Stimulated activated CD8-positive, alpha-beta memory T cell treated with anti-CD3 and anti-CD28 coated beads, Interleukin-12 subunit alpha, Interleukin-12 subunit beta, amount 100 ng/mL, for 1 hour (primary cell): ENCODE results near the gene FXYD4.
"Not testable (repeated sequence)": the region's sequence is repeated elsewhere in the genome, so short reads cannot be mapped to it uniquely, and the experiment has no call there.

Experiments used
- DNase-seq: peaks from one replicate; pipeline ENCODE4 v3.0.0-alpha.2; 2020; ENCODE audit warnings: low read depth

Gene FXYD4

DNA sequence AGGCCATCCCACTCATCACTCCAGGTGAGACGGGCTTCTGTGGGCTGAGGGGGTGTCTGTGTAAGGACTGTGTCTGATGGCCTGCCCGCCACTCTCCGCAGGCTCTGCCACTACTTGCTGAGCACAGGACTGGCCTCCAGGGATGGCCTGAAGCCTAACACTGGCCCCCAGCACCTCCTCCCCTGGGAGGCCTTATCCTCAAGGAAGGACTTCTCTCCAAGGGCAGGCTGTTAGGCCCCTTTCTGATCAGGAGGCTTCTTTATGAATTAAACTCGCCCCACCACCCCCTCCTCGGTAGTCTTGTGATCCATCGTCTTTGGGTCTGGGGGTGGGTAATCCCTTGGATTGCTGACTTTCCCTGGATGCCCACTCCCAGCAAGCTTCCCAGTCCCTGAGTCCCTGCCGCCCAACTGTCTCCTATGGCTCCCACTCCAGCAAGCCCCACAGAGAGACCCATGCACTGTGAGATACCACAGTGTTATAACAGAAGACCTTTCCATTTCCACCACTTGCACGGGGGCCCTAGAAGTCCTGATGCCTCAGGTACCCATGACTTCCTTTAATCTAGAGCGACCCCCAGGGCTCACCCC lies 4.7 kb downstream of the FXYD4 start:
- no peak for DNase-seq

- DNase-seq: no peak
Measured at GRCh38 chr10:43376828-43377423, 5.5 kb downstream of the FXYD4 start.

DNA sequence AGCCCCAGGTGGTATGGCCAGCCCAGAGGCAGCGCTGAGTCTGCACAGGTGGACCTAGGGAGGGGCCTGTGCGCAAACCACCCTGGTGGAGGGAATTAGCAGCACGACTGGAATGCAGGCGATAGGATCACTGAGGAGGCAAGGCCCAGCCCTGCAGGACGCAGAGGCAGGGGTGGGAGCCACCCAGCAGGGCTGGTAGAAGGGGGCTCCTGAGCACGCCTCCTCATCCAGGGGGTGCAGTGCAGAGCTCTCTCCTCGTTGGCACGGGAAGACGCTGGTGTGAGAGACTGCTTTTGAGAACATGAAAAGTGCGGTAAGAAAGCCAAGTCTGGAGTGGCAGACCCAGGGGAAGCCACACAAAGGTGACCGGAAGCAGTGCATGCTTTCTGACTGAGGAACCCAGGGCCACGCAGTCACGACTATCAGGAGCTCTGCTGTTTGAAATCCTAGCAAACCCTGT lies 6.0 kb downstream of the FXYD4 start:
- no peak for DNase-seq

GRCh38 chr10:43380610-43381222 lies 9.3 kb downstream of the FXYD4 start:
- DNase-seq: no peak

- no peak for DNase-seq
Measured at GRCh38 chr10:43383204-43383971, 12.0 kb downstream of the FXYD4 start.

DNA sequence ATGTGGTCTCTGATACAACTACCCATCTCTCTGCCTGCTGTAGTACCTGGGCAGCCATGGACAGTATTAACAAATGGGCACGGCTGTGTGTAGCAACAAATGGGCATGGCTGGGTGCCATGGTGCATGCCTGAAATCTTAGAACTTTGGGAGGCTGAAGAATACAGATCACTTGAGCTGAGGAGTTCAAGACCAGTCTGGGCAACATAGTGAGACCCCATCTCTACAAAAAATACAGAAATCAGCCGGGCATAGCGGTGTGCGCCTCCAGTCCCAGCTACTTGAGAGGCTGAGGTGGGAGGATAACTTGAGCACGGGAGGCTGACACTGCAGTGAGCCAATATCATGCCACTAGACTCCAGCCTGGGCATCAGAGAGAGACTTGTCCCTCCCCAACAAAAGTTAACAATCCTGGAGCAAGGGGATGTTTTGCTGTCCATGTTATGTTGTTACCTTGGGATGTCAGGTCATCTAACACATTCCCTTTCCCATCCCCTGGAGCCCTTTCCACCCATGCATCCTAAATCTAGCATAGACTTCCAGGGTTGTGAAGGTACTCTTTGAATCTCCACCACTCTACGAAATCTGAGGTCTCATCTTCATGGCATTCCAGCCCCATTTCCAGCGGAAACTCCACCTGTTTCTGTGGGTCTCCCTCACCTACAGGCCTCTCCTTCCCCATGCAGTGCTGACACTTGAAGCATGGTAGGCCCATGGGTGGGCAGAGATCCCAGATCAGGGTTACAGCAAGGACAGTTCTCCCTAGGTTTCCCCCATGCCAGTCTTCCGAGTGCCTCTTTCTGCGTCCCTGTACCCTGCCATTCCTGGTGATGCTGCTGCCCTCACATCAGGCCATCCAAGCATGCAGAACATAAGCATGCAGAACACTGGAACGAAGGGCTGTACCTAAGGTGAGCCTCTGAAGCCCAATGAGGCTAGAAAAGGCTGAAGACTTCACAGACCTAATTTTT lies 13.1 kb downstream of the FXYD4 start:
- no peak for DNase-seq

GRCh38 chr10:43385412-43386004 lies 14.1 kb downstream of the FXYD4 start:
- no peak for DNase-seq

GRCh38 chr10:43386549-43386948 lies 15.1 kb downstream of the FXYD4 start:
- DNase-seq: no peak

GRCh38 chr10:43386981-43387677 lies 15.7 kb downstream of the FXYD4 start:
- no peak for DNase-seq

DNA sequence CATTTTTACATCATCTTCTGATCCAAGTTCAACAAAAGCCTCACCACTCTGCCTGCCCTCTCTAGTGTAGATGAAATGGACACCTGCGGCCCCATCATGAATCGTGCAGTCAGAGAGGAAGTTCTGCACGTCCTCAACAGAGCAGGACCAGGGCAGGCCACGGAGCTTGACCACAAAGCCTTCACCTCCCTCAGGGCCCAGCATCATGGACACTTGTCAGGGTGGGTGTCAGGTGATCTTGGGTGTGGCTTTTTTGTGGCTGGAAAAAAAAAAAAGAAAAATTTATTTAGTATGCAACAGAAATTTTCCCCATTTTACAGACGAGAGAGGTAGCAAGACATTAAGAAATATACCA lies 16.2 kb downstream of the FXYD4 start:
- DNase-seq: no peak

GRCh38 chr10:43389867-43390266 lies 18.4 kb downstream of the FXYD4 start:
- no peak for DNase-seq

- DNase-seq: no peak
Measured at GRCh38 chr10:43390333-43390732, 18.9 kb downstream of the FXYD4 start.

DNA sequence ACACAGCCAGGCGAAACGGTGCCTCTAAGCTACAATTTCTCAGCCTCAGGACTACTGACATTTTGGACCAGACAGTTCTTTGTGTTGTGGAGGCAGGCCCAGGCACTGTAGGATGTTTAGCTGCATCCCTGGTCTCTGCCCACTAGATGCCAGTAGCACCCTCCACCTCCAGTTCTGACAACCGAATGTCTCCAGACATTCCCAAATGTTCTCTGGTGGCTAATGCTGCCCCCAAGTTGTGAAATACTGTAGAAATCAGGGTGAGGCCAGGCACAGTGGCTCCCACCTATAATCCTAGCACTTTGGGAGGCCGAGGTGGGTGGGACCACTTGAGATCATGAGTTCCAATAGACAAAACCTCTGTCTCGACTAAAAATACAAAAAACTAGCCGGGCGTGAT lies 19.3 kb downstream of the FXYD4 start:
- no peak for DNase-seq

- DNase-seq: no peak
Measured at GRCh38 chr10:43391496-43391895, 20.1 kb downstream of the FXYD4 start.

DNA sequence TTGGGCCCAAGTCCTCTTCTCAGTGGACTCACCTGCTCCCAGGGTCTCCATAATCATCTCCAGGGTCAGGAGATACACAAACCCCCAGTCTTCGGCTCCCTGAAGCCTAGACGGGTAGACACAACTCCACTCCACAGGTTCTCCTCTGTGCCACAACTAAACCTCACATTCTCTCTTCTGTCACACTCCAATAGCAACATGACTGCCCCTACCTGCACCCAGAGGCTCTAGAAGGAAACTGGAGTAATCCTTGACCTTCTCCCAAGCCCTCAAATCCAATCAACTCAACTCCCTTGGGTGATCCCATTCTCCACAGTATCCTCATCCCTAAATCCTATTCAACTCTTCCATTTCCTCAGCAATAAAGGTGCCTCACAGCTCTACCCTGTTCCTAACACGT lies 21.3 kb downstream of the FXYD4 start:
- no peak for DNase-seq

DNA sequence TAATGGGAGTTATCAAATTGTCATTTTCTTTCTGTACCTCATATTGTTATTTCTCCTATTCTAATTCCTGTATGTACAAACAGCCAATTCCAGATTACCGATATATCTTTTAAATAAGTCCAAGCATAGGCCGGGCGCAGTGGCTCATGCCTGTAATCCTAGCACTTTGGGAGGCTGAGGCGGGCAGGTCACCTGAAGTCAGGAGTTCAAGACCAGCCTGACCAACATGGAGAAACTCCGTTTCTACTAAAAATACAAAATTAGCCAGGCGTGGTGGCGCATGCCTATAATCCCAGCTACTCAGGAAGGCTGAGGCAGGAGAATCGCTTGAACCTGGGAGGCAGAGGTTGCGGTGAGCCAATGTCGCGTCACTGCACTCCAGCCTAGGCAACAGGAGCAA lies 21.8 kb downstream of the FXYD4 start:
- not testable (repeated sequence) for DNase-seq

DNA sequence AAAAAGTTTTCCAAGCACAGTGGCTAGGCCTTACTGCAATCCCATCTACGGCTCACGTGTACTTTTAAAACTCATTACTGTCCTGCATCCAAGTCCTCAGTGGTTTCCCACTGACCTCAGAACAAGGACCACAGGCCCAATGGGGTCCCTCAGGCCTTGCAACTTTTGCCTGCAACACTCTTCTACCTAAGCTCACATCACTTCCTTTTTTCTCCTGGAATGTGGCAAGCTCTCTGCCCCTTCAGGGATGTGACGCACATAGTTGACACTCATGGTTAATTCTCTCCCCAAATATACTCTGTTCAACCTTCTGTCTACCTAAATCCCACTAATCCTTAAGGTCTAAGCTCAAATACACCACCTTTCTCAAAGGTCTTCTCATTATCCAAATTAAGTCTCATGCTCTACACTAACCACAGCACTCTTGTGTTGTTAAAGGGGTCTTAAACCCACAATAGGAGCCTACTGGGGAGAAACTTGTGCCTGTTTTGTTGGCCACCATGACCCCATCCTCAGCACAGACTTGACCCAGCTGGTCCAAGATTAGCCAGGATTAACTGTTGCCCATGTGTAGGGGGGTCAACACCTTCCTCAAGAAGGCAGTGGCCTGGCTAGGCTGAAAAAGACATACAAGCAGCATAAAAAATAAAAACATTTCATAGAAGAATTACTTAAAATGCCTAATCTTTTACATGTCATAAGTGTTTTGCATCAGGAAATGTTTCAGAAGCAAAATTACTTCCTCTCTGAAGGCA lies 22.3 kb downstream of the FXYD4 start:
- DNase-seq: no peak

DNA sequence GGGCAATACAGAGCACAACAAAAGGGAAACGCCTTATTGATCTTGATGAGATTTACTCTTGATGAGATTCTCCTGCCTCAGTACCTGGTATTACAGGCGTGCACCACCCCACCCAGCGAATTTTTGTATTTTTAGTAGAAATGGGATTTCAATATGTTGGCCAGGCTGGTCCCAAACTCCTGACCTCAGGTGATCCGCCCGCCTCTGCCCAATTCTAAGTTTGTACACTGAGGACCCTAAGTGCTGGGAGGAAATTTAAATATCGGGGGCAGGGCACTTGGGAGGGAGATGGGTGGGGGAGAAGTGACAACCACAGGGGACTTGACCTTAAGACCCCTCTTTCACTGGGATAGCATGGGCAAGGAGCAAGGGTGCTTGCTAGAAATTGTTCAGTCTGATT lies 23.4 kb downstream of the FXYD4 start:
- no peak for DNase-seq

DNA sequence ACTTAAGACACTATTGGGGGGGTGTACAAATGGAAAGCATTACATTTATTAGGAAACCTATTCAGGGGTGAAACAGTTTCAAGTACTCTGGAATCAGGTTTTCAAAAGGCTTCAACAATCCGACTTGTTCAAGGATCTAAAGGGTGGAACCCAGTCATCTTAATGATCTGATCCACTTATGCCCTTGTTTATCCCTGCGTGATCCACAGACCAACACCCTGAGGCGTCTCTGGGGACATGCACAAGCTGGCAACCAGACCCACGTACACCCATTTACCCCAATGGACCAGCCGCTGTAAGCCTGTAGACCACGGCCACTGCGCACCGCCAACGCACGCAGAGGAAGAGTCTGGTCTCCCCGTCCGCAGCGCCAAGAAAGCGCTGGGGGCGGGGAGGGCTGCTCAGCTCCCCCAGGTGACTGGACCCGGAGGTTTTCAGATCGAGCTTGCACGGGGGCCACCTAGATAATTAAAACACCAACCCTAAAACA lies 24.2 kb downstream of the FXYD4 start:
- no peak for DNase-seq
